Hepatocyte (in vitro differentiated cells): ENCODE measurements around the gene SLC2A5.

Experiments used
- EZH2phosphoT487 ChIP-seq: fragments of 200-600 bp; sonication (generic); IDR thresholded peaks from one replicate; pipeline ENCODE4 v1.6.1; 2018; ENCODE audit warnings: antibody characterized with exemption, mild to moderate bottlenecking, low read depth, moderate library complexity; ENCODE audit not compliant: unreplicated experiment, severe bottlenecking
- TF ChIP-seq, protein P1 (sequence below): fragments of 200-600 bp; sonication (generic); IDR thresholded peaks from 2 replicates; pipeline ENCODE4 v1.5.1; 2016; ENCODE audit warnings: antibody characterized with exemption, mild to moderate bottlenecking; ENCODE audit not compliant: poor library complexity

DNA sequence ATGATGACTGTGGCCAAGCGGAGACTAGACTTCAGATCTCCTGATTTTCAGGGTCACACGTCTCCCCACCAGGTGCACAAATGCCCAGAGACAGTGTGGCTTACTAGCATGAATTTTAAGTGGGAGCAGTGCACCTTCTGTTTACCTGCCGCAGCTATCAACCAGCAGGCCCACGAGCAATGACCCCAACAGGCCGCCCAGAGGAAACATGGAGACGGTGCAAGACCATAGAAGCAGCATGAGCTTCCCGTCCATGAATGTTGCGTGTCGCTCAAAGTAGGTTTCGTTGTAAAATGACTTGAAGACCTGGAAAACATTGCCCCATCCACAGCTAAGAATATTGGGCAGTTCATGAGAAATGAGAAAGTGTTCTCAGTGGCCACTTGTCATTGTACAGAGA is 46.7 kb downstream of the SLC2A5 start:
- TF ChIP-seq, protein P1, sequence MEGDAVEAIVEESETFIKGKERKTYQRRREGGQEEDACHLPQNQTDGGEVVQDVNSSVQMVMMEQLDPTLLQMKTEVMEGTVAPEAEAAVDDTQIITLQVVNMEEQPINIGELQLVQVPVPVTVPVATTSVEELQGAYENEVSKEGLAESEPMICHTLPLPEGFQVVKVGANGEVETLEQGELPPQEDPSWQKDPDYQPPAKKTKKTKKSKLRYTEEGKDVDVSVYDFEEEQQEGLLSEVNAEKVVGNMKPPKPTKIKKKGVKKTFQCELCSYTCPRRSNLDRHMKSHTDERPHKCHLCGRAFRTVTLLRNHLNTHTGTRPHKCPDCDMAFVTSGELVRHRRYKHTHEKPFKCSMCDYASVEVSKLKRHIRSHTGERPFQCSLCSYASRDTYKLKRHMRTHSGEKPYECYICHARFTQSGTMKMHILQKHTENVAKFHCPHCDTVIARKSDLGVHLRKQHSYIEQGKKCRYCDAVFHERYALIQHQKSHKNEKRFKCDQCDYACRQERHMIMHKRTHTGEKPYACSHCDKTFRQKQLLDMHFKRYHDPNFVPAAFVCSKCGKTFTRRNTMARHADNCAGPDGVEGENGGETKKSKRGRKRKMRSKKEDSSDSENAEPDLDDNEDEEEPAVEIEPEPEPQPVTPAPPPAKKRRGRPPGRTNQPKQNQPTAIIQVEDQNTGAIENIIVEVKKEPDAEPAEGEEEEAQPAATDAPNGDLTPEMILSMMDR: no peak
- TF ChIP-seq EZH2phosphoT487: no peak
